GM21515 (cell line): Measurements from ENCODE around the gene RAPH1.
"Not testable (repeated sequence)": the region's sequence is repeated elsewhere in the genome, so short reads cannot be mapped to it uniquely, and the experiment has no call there.

ENCODE experiments used
- ATAC-seq: cut with Tn5 transposase; IDR thresholded peaks from one replicate; pipeline ENCODE4 v1.9.1; 2021; ENCODE audit not compliant: unreplicated experiment

Gene RAPH1

GRCh38 chr2:203436496-203436895 is 98.6 kb downstream of the RAPH1 start:
- ATAC-seq: no peak

- ATAC-seq: no peak
Observed at GRCh38 chr2:203432811-203433210, 102.3 kb downstream of the RAPH1 start.

GRCh38 chr2:203431391-203432185 is 103.5 kb downstream of the RAPH1 start:
- ATAC-seq: no peak

GRCh38 chr2:203429643-203430042 is 105.5 kb downstream of the RAPH1 start:
- ATAC-seq: not testable (repeated sequence)

- no peak for ATAC-seq
Observed at GRCh38 chr2:203427061-203427460, 108.0 kb downstream of the RAPH1 start.

- no peak for ATAC-seq
Observed at GRCh38 chr2:203418271-203418670, 116.8 kb downstream of the RAPH1 start.

GRCh38 chr2:203413796-203414195 is 121.3 kb downstream of the RAPH1 start:
- no peak for ATAC-seq

- no peak for ATAC-seq
Observed at GRCh38 chr2:203412546-203413331, 122.4 kb downstream of the RAPH1 start.

GRCh38 chr2:203407496-203407895 is 127.6 kb downstream of the RAPH1 start:
- no peak for ATAC-seq

GRCh38 chr2:203404996-203405395 is 130.1 kb downstream of the RAPH1 start:
- no peak for ATAC-seq

- ATAC-seq: no peak
Observed at GRCh38 chr2:203400805-203401585, 134.1 kb downstream of the RAPH1 start.

GRCh38 chr2:203399031-203399430 is 136.1 kb downstream of the RAPH1 start:
- ATAC-seq: no peak

GRCh38 chr2:203396667-203397066 is 138.4 kb downstream of the RAPH1 start:
- no peak for ATAC-seq

- ATAC-seq: no peak
Observed at GRCh38 chr2:203395858-203396257, 139.2 kb downstream of the RAPH1 start.

GRCh38 chr2:203394519-203395227 is 140.4 kb downstream of the RAPH1 start:
- ATAC-seq: no peak

- not testable (repeated sequence) for ATAC-seq
Observed at GRCh38 chr2:203388153-203388552, 146.9 kb downstream of the RAPH1 start.

- ATAC-seq: no peak
Observed at GRCh38 chr2:203383038-203383437, 152.1 kb downstream of the RAPH1 start.

- ATAC-seq: no peak
Observed at GRCh38 chr2:203379156-203379555, 155.9 kb downstream of the RAPH1 start.

- ATAC-seq: no peak
Observed at GRCh38 chr2:203376173-203376572, 158.9 kb downstream of the RAPH1 start.

GRCh38 chr2:203372706-203373105 is 162.4 kb downstream of the RAPH1 start:
- not testable (repeated sequence) for ATAC-seq
